ENCODE measurements around the gene ERRFI1. TPM values are rescaled to one million over a fixed set of nuclear protein-coding genes. Genes with fewer than 3 reads are reported as not detected.
A peak's percentile ranks its signal among the peaks of the same experiment; 100 is the strongest.

The ERRFI1 gene
- total RNA-seq, 1 donor from 2014 or later: 2.0 TPM

GRCh38 chr1:8011016-8011415 lies 15.1 kb downstream of the ERRFI1 start:
- Mint-ChIP-seq H3K4me1 (peaks cover 3% of the 10 kb centered on the region), H3K27ac (no peak overlapping the region), H3K4me3 (no peak overlapping the region), H3K27me3 (peaks cover 4% of the 10 kb centered on the region), H3K36me3 (ENCODE audit: low read depth) (no peaks in the 10 kb centered on the region), H3K9me3 (no peaks in the 10 kb centered on the region)
- DNase-seq: no peak
- intact Hi-C loops (cut with micrococcal nuclease): no loop called here

GRCh38 chr1:8010080-8010664 lies 15.9 kb downstream of the ERRFI1 start:
- Mint-ChIP-seq H3K9me3 (no peaks in the 10 kb centered on the region), H3K27ac (no peak overlapping the region), H3K4me3 (no peak overlapping the region), H3K27me3 (no peaks in the 10 kb centered on the region), H3K4me1 (peaks cover 1% of the 10 kb centered on the region), H3K36me3 (ENCODE audit: low read depth) (no peaks in the 10 kb centered on the region)
- no peak for DNase-seq
- intact Hi-C loops (cut with micrococcal nuclease): no loop called here

GRCh38 chr1:8009043-8010002 lies 16.8 kb downstream of the ERRFI1 start:
- Mint-ChIP-seq H3K4me1 (no peaks in the 10 kb centered on the region), H3K36me3 (ENCODE audit: low read depth) (no peaks in the 10 kb centered on the region), H3K27ac (no peak overlapping the region), H3K4me3 (no peak overlapping the region), H3K27me3 (no peaks in the 10 kb centered on the region), H3K9me3 (no peaks in the 10 kb centered on the region)
- intact Hi-C loops (cut with micrococcal nuclease): no loop called here
- DNase-seq: no peak

GRCh38 chr1:8006037-8006963 lies 19.8 kb downstream of the ERRFI1 start:
- no peaks in the 10 kb centered on the region for H3K9me3 Mint-ChIP-seq
- intact Hi-C loops (cut with micrococcal nuclease): no loop called here
- H3K27ac Mint-ChIP-seq: no peak overlapping the region
- H3K4me1 Mint-ChIP-seq: peaks cover 4% of the 10 kb centered on the region
- no peaks in the 10 kb centered on the region for H3K27me3 Mint-ChIP-seq
- DNase-seq: no peak
- H3K36me3 Mint-ChIP-seq (ENCODE audit: low read depth): no peaks in the 10 kb centered on the region
- H3K4me3 Mint-ChIP-seq: no peak overlapping the region

GRCh38 chr1:8004803-8005573 lies 21.1 kb downstream of the ERRFI1 start:
- Mint-ChIP-seq H3K27me3 (no peaks in the 10 kb centered on the region), H3K27ac (no peak overlapping the region), H3K4me3 (no peak overlapping the region), H3K9me3 (no peaks in the 10 kb centered on the region), H3K36me3 (ENCODE audit: low read depth) (no peaks in the 10 kb centered on the region), H3K4me1 (peaks cover 4% of the 10 kb centered on the region)
- no peak for DNase-seq
- intact Hi-C loops (cut with micrococcal nuclease): no loop called here

GRCh38 chr1:8004113-8004802 lies 21.9 kb downstream of the ERRFI1 start:
- Mint-ChIP-seq H3K4me1 (peaks cover 4% of the 10 kb centered on the region), H3K36me3 (ENCODE audit: low read depth) (no peaks in the 10 kb centered on the region), H3K4me3 (no peak overlapping the region), H3K27ac (no peak overlapping the region), H3K27me3 (no peaks in the 10 kb centered on the region), H3K9me3 (no peaks in the 10 kb centered on the region)
- intact Hi-C loops (cut with micrococcal nuclease): no loop called here
- no peak for DNase-seq

- H3K4me3 Mint-ChIP-seq: no peak overlapping the region
- no peaks in the 10 kb centered on the region for H3K36me3 Mint-ChIP-seq (ENCODE audit: low read depth)
- H3K4me1 Mint-ChIP-seq: peaks cover 4% of the 10 kb centered on the region
- intact Hi-C loops (cut with micrococcal nuclease): no loop called here
- no peak for DNase-seq
- H3K9me3 Mint-ChIP-seq: no peaks in the 10 kb centered on the region
- H3K27me3 Mint-ChIP-seq: no peaks in the 10 kb centered on the region
- H3K27ac Mint-ChIP-seq: no peak overlapping the region
Measured at GRCh38 chr1:8003438-8004112, 22.5 kb downstream of the ERRFI1 start.

- H3K4me3 Mint-ChIP-seq: no peak overlapping the region
- no peaks in the 10 kb centered on the region for H3K27me3 Mint-ChIP-seq
- intact Hi-C loops (cut with micrococcal nuclease): no loop called here
- H3K36me3 Mint-ChIP-seq (ENCODE audit: low read depth): peaks cover under 1% of the 10 kb centered on the region
- no peak overlapping the region for H3K27ac Mint-ChIP-seq
- H3K4me1 Mint-ChIP-seq: peaks cover 4% of the 10 kb centered on the region
- H3K9me3 Mint-ChIP-seq: no peaks in the 10 kb centered on the region
- no peak for DNase-seq
Measured at GRCh38 chr1:8002921-8003320, 23.2 kb downstream of the ERRFI1 start.

GRCh38 chr1:8002329-8002910 lies 23.7 kb downstream of the ERRFI1 start:
- H3K4me1 Mint-ChIP-seq: peaks cover 4% of the 10 kb centered on the region
- H3K36me3 Mint-ChIP-seq (ENCODE audit: low read depth): peaks cover 3% of the 10 kb centered on the region
- peak overlapping the region; percentile 22 for H3K27ac Mint-ChIP-seq
- H3K4me3 Mint-ChIP-seq: no peak overlapping the region
- H3K9me3 Mint-ChIP-seq: no peaks in the 10 kb centered on the region
- H3K27me3 Mint-ChIP-seq: no peaks in the 10 kb centered on the region
- intact Hi-C loops (cut with micrococcal nuclease): no loop called here
- DNase-seq: no peak

- no peaks in the 10 kb centered on the region for H3K9me3 Mint-ChIP-seq
- no peaks in the 10 kb centered on the region for H3K27me3 Mint-ChIP-seq
- no peak overlapping the region for H3K4me3 Mint-ChIP-seq
- intact Hi-C loops (cut with micrococcal nuclease): no loop called here
- H3K27ac Mint-ChIP-seq: no peak overlapping the region
- H3K36me3 Mint-ChIP-seq (ENCODE audit: low read depth): peaks cover 8% of the 10 kb centered on the region
- no peaks in the 10 kb centered on the region for H3K4me1 Mint-ChIP-seq
- DNase-seq: no peak
Measured at GRCh38 chr1:7995437-7995836, 30.7 kb downstream of the ERRFI1 start.

- H3K4me1 Mint-ChIP-seq: no peaks in the 10 kb centered on the region
- no peak overlapping the region for H3K4me3 Mint-ChIP-seq
- no peak overlapping the region for H3K27ac Mint-ChIP-seq
- no peaks in the 10 kb centered on the region for H3K27me3 Mint-ChIP-seq
- intact Hi-C loops (cut with micrococcal nuclease): no loop called here
- H3K36me3 Mint-ChIP-seq (ENCODE audit: low read depth): peaks cover 14% of the 10 kb centered on the region
- DNase-seq: no peak
- H3K9me3 Mint-ChIP-seq: no peaks in the 10 kb centered on the region
Measured at GRCh38 chr1:7994827-7995226, 31.3 kb downstream of the ERRFI1 start.

Measured in activated CD4-positive, alpha-beta T cell treated with anti-CD3 and anti-CD28 coated beads, Interleukin-2, amount 10 ng/mL, durations not matched to agents 24 days and 14 days (primary cell).